Gastrocnemius medialis (tissue), 4 donors: ENCODE results near the gene DNMBP. TPM values are rescaled to one million over a fixed set of nuclear protein-coding genes. Genes with fewer than 3 reads are reported as not detected.

Source experiments
- ATAC-seq, 2 donors: fragments of 150-250 bp; one replicate each; pipeline ENCODE4 v1.9.1; 2016
- DNase-seq, 2 donors: peaks; one replicate each; pipeline ENCODE4 v3.0.0-alpha.2; 2019
- H3K27ac ChIP-seq, 4 donors: fragments of 200-600 bp; sonication (generic); 1 replicate in 1 of 4; 2 replicates in 3 of 4; pipeline ENCODE4 v1.5.1; 2016 to 2018; ENCODE audit warnings: mild to moderate bottlenecking in 2 of 4, moderate library complexity in 1 of 4
- H3K27me3 ChIP-seq, 3 donors: fragments of 200-600 bp; sonication (generic) in 2 of 3; 1 replicate in 1 of 3; 2 replicates in 2 of 3; pipeline versions ENCODE4 v1.5.1 to v1.6.0; 2016 to 2019; ENCODE audit warnings: mild to moderate bottlenecking in 1 of 3, moderate library complexity in 1 of 3
- H3K36me3 ChIP-seq, 2 donors: fragments of 200-600 bp; sonication (generic) in 1 of 2; one replicate each; pipeline ENCODE4 v1.5.1; 2017 to 2018
- H3K4me1 ChIP-seq, 2 donors: fragments of 200-600 bp; sonication (generic) in 1 of 2; one replicate each; pipeline ENCODE4 v1.5.1; 2016 to 2017; ENCODE audit warnings: mild to moderate bottlenecking in 2 of 2
- H3K4me3 ChIP-seq, 4 donors: fragments of 200-600 bp; sonication (generic) in 3 of 4; 1 replicate in 1 of 4; 2 replicates in 3 of 4; pipeline ENCODE4 v1.5.1; 2016 to 2019; ENCODE audit warnings: mild to moderate bottlenecking in 2 of 4
- H3K9me3 ChIP-seq, 3 donors: fragments of 200-600 bp; sonication (generic) in 2 of 3; 1 replicate in 1 of 3; 2 replicates in 2 of 3; pipeline ENCODE4 v1.5.1; 2016 to 2019
- POLR2A ChIP-seq, 2 donors: fragments of 450-650 bp; IDR thresholded peaks; one replicate each; pipeline ENCODE4 v1.6.1; 2017; ENCODE audit warnings: antibody characterized with exemption in 2 of 2, mild to moderate bottlenecking in 2 of 2, moderate library complexity in 2 of 2
- in situ Hi-C, 4 donors: fragments of 200-750 bp; cut with MboI; loops; one replicate each; pipeline versions ENCODE4 v1.15.0 to v1.8.0; 2017; ENCODE audit warnings: low sequenced_read_pairs in 4 of 4
- intact Hi-C: fragments of 100-400 bp; cut with DNase I; formaldehyde crosslinking; loops from one replicate; pipeline ENCODE4 v1.15.1; 2023; ENCODE audit warnings: low total_unique reads
- total RNA-seq, 4 donors: library from RNA; depleted of rRNA; stranded (reverse); fragments of >200 nt; gene quantifications; one replicate each; pipeline versions ENCODE4 v1.1.0 to v1.2.3, GENCODE V29; 2016
- TF ChIP-seq, protein P1 (sequence below), 5 experiments: fragments of 450-650 bp in 3 of 5; fragments of 200-600 bp in 2 of 5; sonication (generic) in 2 of 5; IDR thresholded peaks in 4 of 5; conservative IDR thresholded peaks in 1 of 5; 1 replicate in 4 of 5; 2 replicates in 1 of 5; pipeline ENCODE4 v1.5.1; 2016 to 2019; ENCODE audit warnings: antibody characterized with exemption in 5 of 5, mild to moderate bottlenecking in 3 of 5, moderate library complexity in 3 of 5

DNMBP gene, protein sequence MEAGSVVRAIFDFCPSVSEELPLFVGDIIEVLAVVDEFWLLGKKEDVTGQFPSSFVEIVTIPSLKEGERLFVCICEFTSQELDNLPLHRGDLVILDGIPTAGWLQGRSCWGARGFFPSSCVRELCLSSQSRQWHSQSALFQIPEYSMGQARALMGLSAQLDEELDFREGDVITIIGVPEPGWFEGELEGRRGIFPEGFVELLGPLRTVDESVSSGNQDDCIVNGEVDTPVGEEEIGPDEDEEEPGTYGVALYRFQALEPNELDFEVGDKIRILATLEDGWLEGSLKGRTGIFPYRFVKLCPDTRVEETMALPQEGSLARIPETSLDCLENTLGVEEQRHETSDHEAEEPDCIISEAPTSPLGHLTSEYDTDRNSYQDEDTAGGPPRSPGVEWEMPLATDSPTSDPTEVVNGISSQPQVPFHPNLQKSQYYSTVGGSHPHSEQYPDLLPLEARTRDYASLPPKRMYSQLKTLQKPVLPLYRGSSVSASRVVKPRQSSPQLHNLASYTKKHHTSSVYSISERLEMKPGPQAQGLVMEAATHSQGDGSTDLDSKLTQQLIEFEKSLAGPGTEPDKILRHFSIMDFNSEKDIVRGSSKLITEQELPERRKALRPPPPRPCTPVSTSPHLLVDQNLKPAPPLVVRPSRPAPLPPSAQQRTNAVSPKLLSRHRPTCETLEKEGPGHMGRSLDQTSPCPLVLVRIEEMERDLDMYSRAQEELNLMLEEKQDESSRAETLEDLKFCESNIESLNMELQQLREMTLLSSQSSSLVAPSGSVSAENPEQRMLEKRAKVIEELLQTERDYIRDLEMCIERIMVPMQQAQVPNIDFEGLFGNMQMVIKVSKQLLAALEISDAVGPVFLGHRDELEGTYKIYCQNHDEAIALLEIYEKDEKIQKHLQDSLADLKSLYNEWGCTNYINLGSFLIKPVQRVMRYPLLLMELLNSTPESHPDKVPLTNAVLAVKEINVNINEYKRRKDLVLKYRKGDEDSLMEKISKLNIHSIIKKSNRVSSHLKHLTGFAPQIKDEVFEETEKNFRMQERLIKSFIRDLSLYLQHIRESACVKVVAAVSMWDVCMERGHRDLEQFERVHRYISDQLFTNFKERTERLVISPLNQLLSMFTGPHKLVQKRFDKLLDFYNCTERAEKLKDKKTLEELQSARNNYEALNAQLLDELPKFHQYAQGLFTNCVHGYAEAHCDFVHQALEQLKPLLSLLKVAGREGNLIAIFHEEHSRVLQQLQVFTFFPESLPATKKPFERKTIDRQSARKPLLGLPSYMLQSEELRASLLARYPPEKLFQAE (N-terminal part only)
- 10 to 100 TPM in 3 of 4 donors, 1 to 10 TPM in 1; 9.5 to 22.5 (median 15.0) TPM for total RNA-seq

DNA sequence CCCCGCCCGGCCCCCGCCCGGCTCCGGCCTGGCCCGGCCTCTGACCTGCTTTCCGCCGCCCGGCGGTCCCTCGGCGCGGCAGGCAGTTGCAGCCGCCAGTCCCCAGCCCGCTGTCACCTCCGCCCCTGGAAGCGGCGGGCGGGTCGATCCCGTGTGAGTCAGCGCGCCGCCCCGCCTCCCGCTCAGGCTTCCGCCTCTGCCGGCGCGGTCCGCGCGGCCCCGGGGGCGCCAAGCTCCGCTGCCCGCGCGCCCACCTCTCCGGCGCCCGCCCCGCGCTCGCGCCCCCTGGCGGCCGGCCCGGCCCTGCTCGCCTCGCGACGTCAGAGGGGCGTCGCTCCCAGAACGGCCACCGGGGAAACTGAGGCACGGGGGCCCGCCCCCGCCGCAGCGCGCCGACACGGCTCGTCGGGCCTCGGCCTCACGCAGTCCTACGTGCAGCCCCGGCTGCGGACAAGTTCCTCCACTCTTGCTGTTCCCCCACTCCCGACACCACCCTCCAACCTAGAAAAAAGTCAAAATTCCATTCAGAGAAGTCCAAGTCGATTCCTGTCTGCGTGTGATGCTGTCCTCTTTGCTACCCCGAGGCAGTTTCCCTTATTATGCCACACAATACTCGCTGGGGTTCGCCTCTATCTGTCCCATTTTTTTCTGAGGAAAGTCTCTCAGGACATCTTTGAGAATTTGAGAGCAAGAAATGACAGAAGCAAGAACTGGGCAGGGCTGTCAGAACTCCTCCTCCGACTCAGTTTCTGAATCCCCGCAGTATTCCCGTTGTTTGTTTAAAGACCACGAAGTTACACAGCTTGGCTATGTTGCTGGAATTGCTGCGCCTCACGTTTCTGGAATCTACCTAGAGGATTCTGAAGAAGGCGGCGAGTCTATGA is at the start of gene DNMBP:
TSS of gene DNMBP (minus strand) at position 155 of the 884 bp plus-strand sequence. CDS start 37,823 bp downstream, outside the sequence.
- Histone ChIP-seq H3K4me3 (peak within 1 kb of the TSS; percentile 85 to 99 (median 89)), H3K27ac (peak within 1 kb of the TSS; percentile 82 to 87 (median 84)), H3K4me1 (peaks cover 38 to 40% of the 10 kb centered on the region in 2 donors), H3K36me3 (no peaks in the 10 kb centered on the region), H3K9me3 (no peaks in the 10 kb centered on the region), H3K27me3 (no peaks in the 10 kb centered on the region)
- peak; percentile 55 to 72 for DNase-seq
- in situ Hi-C loops: loop anchor here in 2 of 4 donors (10.0 to 25.0 kb wide), 2 partner anchors 98 to 165 kb away; no protein-coding TSS in a partner anchor
- peak; percentile 90 to 93 for ATAC-seq
- peak; percentile 74 for TF ChIP-seq POLR2A (IDR thresholded peaks at IDR 0.05)
- TF ChIP-seq, protein P1, sequence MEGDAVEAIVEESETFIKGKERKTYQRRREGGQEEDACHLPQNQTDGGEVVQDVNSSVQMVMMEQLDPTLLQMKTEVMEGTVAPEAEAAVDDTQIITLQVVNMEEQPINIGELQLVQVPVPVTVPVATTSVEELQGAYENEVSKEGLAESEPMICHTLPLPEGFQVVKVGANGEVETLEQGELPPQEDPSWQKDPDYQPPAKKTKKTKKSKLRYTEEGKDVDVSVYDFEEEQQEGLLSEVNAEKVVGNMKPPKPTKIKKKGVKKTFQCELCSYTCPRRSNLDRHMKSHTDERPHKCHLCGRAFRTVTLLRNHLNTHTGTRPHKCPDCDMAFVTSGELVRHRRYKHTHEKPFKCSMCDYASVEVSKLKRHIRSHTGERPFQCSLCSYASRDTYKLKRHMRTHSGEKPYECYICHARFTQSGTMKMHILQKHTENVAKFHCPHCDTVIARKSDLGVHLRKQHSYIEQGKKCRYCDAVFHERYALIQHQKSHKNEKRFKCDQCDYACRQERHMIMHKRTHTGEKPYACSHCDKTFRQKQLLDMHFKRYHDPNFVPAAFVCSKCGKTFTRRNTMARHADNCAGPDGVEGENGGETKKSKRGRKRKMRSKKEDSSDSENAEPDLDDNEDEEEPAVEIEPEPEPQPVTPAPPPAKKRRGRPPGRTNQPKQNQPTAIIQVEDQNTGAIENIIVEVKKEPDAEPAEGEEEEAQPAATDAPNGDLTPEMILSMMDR (IDR thresholded peaks at IDR 0.05 in 4 of 5, conservative IDR thresholded peaks at IDR 0.05 in 1 of 5): peak; percentile 41 to 88 (median 83)
- intact Hi-C loops: loop anchor here (1.0 to 10.0 kb wide), 5 partner anchors 33 to 527 kb away; partner anchors contain the start of gene HIF1AN

DNA sequence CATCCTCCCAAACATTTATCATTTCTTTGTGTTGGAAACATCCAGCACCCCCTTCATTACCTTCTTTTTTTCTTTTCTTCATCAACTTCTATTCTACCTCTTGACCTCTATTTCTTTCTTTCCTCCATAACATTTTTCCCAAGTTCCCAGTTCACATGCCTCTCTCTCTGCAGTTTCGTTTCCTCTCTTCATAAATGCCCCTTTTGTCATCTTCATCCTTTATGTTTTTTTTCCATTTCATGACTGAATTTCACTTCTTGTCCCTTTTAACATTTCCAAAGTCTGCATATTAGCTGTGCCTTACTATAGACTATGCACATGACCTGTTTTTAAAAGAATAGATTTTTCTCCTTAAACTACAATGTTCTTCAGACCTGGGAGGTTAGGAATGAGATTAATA is 48.2 kb upstream of the DNMBP start:
- TF ChIP-seq POLR2A (IDR thresholded peaks at IDR 0.05): no peak
- TF ChIP-seq, protein P1 (IDR thresholded peaks at IDR 0.05 in 4 of 5, conservative IDR thresholded peaks at IDR 0.05 in 1 of 5): no peak
- no peak overlapping the region for H3K4me3 ChIP-seq
- H3K9me3 ChIP-seq: no peaks in the 10 kb centered on the region
- H3K27ac ChIP-seq: no peak overlapping the region
- no peak for ATAC-seq
- no peaks in the 10 kb centered on the region for H3K4me1 ChIP-seq
- no peak for DNase-seq
- H3K27me3 ChIP-seq: peaks cover 0 to 5% (median 0%) of the 10 kb centered on the region in 3 donors
- in situ Hi-C loops (no loop called here), intact Hi-C loops (no loop called here)
- H3K36me3 ChIP-seq: no peaks in the 10 kb centered on the region

DNA sequence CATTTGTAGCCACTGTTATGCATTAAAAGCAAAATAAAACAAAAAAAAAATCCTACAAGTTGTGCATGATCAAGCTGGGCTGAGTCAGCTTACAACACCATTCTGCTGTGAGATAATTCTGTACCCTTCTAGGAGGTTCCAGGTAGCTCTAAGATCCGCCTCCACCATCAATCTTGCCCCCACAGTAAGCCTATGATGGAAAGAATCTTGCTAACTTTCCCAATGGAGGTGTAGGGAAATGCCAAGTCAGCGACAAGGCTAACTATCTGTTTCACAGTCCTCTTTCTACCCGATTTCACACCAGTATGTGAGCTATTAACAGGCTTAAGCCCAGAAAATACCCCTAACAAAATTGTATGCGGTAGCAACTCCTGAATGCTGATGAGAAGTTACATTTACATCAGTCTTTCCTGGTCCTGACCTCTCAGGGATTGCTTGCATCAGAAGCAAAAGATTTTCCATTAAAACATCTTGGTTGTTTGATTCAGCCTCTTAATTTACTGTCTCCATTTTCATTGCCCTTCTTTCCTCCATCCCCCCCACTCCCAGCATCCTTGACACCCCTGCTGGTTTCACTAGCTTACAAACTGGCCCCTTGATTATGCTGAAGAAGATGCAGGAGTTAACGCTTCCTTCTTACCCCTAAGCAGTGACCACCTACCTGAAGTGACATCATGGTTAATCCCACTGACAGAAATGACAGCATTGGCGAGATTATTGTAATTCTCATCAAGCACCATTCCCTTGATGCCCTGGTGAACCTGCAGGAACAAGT is 44.1 kb upstream of the DNMBP start:
- H3K4me1 ChIP-seq: no peaks in the 10 kb centered on the region
- H3K27ac ChIP-seq: no peak overlapping the region
- no peaks in the 10 kb centered on the region for H3K36me3 ChIP-seq
- TF ChIP-seq POLR2A (IDR thresholded peaks at IDR 0.05): no peak
- TF ChIP-seq, protein P1 (IDR thresholded peaks at IDR 0.05 in 4 of 5, conservative IDR thresholded peaks at IDR 0.05 in 1 of 5): no peak
- H3K4me3 ChIP-seq: no peak overlapping the region
- intact Hi-C loops: no loop called here
- no peaks in the 10 kb centered on the region for H3K9me3 ChIP-seq
- peaks cover 0 to 4% (median 0%) of the 10 kb centered on the region in 3 donors for H3K27me3 ChIP-seq
- DNase-seq (no peak), ATAC-seq (no peak)
- in situ Hi-C loops: no loop called here
